GM19438 (cell line): Measurements from ENCODE around the gene MSH2.

ENCODE experiments used
- ATAC-seq: cut with Tn5 transposase; IDR thresholded peaks from one replicate; pipeline ENCODE4 v1.9.1; 2021; ENCODE audit warnings: low read depth; ENCODE audit not compliant: unreplicated experiment

MSH2 gene

DNA sequence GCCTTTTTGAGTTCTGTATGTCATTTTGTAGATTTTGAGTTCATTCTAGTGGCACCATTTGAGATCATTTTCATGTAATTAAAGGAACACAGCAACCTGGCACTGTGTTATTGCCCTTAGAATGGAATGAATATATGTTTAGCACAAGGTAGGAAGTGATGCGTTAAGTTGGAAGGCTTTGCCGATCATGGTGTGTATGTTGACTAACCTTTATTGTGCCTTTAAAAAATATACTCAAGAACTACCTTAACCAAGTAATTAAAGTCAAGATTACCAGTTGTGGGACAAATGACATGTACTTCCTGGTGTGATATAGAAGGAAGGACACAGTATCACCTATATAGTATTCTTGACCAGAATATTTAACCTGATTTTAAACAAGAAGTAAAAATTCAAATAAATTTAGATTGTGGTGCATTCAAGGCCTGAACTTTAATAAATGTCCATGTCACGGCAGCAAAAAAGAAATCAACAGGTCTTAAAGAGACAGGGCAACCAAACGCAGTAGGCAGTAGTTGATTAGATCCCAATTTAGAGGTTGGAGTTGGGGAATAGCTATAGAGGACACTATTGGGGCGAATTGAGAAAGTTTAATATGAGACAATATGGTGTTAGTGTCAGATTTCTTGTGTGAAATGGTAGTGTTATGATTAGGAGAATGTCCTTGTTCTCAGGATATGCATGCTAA lies 68.6 kb downstream of the MSH2 start:
- ATAC-seq: no peak

DNA sequence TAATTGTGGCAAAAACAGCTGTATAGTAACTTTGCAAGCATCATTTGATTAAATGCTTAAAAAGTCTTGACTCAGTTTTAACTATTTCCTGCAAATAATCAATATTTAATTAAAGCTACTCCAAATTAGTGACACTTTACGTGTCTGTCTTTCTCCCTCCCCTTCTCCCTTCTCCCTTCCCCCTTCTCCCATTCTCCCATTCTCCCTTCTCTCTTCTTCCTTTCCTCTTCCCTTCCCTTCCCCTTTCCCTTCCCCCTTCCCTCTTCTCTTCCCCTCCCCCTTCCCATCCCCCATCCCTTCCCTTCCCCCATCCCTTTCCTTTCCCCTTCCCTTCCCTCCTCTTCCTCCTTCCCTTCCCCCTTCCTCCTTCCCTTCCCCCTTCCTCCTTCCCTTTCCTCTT lies 76.9 kb downstream of the MSH2 start:
- no peak for ATAC-seq

DNA sequence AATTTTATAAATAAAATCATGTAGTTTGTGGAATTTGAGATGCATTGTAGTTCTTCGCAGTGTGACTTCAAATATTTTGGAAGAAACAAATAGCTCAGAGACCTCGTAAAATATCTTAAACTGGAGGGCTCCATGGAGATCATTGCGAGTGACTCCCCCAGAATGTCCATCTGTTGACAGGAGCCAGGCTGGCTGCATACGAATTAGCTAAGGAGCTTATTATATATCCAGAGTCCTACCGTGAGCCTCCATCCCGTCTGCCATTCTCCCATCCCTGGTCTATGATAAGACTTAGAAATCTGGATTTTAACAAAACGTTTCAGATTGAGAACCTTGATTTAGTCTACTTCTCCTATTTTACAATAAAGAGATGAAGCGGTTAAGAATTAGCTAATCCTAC lies 80.2 kb downstream of the MSH2 start:
- no peak for ATAC-seq

DNA sequence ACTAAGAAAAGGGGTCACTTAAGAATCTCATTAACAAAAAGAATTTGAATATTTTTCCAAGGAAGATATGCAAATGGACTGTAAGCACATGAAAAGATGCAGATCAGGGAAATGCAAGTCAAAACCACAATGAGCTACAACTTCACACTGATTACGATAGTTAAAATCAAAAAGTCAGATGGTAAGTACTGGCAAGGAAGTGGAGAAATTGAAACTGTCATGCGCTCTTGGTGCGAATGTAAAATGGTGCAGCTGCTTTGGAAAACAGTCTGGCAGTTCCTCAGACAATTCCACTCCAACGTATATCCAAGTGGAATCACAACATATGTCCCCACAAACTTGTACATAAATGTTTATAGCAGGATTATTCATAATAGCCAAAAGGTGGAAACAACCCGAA lies 81.4 kb downstream of the MSH2 start:
- ATAC-seq: no peak

DNA sequence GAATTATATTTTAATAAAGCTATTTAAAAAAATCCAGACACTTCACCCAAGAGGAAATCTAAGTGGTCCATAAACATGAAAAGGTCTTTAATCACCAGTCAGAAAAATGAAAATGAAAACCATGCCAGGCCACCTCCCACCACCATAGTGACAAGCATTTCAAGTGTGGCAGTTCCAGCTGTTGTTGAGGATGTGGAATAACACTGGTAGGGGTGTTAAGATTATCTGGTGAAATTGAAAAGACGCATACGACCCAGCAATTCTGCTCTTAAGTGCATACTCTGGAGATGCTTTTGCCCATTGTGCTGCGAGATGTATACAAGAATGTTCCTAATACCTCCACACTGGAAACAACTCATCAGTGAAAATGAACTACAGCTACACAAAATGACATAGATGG lies 82.2 kb downstream of the MSH2 start:
- no peak for ATAC-seq

DNA sequence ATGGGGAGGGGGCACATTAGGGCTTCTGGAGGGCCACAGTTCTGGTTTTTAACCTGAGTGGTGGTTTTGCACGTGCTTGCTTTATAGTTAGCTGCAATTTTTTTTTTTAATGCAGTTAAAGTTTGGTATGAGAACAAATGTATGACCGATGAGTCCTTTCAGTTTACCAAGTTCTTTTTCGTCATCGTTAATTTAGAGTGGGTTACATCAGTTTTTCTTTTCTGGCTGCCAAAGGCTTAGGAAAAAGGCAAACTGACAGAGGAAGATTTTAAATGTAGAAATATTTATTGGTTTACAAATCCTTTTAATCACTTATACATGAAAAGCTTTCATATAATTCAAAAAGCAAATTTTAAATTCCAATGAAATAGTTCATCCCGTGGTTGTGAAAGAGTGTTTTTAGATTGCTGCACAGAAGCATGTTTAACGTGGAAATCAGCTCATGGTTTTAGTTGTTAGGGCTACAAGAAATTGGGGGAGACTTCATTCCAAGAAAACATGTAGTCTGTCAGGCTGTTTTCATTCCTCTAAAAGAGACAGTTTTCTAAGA lies 82.9 kb downstream of the MSH2 start:
- no peak for ATAC-seq

DNA sequence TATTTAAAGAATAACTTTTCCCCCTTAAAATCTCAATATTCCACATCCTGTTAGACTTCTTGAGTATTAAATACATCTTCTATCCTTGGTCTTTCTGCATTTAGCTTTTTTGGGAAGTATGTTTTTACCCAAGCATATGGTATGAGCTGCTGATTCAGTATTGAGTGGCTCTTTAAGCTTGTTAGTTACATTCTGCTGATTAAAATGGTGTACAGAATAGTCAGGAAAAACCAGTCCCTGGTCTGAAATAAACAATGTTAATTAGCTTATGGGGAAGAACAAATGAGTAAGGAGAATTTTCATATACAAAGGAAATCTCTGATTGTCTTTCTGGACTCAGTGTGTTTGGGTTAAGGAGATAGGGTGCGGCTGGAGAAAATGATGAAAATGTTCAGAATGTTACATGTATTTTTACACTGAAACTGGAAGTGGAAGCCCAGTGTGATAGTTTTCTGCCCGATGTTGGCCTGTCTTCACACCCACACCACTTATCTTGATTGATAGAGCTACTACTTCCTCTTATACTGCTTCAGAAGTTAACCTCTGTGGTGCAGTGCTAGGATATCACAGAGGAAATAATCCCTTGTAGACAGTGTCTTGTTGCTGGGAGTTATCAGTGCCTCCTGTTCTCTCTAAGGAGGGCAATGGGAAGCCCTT lies 84.0 kb downstream of the MSH2 start:
- ATAC-seq: no peak

DNA sequence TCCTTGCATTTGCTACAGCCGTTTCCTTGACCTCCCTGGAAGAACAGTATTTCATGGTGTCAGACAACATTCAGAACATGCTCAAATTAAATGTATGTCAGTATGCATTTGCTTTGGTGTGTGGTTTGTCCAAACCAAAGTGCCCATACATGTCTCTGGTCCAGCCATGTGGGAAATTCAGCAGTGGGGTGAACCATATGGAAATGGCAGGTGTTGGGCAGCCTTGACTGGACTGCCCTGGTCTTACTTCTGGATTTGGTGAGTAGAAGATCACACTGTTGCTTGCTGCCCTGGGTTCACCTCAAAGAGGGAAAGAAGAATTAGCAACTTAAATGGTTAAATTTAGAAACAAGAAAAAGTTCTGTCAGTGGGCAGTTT lies 84.5 kb downstream of the MSH2 start:
- no peak for ATAC-seq

DNA sequence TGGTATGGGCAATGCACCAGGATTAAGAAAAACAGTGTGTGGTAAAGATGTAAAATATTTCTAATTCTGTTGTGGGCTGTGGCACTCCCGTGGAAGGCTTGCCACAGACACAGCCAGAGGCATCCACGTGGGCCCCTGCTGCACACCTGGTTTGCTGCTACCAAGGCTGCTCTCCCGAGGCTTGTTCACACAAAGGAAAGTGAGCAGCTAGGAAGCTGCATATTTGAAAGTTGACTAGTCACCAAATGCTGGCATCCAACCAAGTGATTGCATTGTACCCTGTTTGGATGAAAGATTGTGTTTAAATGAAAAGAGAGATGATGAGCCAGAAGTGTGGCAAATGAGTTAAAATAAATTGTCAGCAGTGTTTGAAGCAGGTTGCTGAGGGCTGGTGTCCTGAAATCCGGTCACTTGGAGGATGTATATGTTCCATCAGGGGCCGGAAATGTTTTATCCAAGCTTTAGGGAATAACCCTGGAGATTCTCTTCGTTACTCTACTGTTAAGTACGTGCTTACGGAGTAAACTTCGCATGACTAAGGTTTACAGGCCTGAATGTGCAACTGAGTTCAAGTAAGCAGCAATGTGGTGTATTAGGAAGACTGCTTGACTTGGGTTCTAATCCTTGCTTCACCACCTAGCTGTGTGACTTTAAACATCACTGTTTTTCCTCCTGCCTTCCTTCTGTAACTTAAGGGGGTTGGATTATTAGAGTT lies 86.1 kb downstream of the MSH2 start:
- no peak for ATAC-seq

DNA sequence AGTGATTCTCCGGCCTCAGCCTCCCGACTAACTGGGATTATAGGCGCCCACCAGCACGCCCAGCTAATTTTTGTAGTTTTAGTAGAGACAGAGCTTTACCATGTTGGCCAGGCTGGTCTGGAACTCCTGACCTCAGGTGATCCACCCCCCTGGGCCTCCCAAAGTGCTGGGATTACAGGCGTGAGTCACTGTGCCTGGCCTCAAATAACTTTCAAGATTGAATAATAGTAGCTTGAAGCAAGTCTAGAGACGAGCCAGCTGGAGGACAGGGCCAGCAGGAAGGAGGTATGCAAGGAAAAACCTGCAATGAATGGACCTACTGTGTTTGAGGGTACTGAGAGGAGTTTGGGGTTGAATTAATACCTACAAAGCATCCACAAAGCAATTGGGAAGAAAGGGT lies 87.5 kb downstream of the MSH2 start:
- ATAC-seq: no peak

DNA sequence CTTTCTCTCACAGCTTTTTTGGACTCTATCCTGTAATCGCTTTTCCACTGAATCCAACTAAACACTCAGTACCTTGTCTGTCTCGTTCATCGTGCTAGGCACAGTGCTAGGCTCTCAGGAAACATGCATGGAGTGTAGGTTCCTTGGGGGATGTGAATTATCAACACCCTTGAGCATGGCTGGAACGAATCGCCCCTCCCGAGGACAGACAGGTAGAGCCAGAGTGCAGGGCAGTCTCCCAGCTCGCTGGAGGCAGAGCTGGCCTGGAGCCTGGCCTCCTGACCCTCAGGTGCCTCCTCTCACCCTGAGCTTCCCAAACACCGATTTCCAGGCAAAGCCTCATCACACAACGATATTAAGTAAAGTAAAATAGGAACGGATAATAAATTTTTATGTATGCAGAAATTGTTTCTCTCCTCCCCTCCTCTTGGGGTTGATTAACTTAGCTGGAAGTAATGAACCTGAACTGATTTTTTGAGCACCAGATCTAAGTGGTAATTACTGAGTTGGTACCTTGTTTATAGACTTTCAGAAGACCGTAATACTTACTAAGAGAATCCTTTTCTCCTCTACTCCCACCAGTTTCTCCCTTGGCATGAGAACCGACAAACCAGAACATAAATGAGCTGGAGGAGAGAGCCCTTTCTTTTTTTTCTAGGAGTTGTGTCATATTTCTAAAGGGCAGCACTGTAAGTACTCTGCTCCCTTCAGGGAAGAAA lies 90.5 kb downstream of the MSH2 start:
- no peak for ATAC-seq

DNA sequence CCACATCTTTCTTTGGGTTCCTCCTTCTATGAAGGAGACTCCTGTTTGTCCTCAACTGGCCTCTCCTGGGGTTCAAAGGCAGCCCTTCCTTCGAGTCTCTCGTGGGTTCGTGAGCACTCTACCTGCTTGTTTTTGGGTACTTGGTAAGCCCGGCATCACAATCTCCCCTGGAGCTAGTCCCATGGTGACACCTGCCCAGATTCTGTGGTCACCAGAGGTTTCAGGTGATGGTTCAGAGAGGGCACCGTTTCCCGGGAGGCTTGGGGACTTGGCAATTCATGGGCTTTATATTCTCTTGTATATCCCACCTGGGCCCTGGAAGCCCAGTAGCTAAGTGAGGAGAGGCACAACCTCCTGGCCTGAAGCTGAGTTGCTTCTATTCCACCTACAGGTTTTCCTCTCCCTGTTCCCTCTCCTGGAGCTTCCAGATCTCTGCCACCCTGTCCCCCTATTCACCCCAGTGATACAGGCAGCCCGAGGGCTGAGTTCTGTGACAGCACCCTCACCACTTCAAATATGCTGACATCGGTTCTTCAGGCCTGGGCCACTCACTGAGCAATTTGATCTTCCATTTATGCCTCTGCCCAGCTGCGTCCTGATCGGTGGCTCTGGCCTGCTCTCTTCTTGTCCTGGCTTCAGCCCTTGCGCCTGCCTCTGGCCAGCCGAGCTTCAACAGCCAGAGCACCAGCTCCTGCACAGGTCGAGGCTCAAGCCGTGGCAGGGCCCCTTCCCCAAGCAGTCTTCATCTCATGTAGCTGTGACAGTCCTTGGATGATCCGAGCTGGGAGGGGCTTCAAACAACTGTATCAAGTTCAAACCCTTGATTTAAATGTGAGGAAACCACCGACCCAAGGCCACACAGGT lies 91.5 kb downstream of the MSH2 start:
- no peak for ATAC-seq

DNA sequence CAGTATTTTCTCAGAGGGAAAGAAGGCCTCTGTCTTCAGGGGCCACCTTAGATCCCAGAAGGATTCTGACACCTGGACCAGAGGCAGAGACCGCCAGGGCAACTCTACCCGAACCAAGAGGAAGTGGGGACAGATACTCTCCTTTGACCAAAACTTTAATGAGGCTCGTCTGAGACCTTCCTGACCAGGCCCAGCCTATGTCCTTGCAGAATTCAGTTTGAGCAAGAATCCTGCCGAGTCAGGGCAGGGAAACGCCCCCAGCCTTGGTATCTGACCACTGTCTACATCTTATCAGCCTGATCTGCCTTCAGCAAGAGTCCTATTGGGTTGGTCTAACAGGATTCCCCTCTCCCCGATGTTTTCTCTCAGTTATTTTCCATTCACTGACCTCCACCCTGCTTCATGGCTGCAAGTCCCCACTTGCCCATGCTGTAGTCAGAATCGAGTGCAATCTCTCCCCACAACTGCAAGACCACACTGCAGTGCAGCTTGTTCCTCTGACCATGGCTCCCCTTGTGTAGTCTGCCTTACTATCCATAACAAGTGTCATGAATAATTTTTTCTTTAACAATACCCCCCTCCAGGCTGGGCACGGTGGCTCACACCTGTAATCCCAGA lies 95.0 kb downstream of the MSH2 start:
- no peak for ATAC-seq

DNA sequence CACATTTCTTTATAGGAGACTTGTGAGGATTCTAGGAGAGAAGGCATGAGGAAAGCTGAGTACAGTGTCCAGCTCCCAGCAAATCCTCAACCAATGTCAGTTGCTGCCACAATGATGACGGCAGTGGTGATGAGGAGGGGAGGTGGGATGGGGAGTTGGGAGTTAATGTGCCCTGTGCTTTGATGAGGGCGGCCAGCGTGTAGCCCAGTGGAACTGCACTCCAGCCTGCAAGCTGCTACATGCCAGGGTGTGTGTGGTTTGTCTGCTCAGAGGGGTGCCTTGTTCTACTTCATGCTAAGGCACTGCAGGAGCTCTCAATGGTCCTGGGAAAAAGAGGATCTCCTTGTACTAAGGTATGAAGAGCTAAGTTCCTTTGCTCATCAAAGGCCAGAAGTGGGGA lies 96.1 kb downstream of the MSH2 start:
- no peak for ATAC-seq

DNA sequence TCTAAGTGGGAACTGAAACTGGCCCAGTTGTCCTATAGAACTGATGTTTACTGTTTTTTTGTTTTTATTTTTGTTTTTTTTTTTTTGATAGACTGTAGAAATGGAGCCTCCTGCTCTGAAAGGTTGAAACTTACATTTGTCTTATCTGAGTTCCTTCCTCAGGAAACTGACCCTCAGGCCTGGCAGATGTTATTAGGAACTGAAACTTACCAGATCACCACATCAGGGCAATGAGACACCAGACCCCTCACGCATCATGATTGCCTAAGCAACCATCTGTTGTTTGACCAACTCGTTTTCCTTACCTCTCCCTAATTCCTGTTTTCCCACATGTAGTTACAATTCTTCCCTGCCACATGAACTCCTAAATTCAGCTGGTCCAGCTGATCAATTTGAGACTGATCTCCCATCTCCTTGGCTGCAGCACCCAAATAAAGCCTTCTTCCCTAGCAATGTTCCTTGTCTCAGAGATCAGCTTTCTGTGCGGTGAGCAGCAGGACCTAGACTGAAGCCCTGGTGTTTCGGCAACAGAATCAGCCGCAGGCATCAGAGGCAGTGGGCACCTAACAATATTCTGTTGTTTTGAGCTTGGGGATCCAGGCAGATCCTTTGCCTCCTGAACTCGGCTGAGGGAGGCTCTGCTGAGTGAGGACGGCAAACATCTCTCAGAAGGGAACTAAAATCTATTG lies 96.8 kb downstream of the MSH2 start:
- no peak for ATAC-seq

DNA sequence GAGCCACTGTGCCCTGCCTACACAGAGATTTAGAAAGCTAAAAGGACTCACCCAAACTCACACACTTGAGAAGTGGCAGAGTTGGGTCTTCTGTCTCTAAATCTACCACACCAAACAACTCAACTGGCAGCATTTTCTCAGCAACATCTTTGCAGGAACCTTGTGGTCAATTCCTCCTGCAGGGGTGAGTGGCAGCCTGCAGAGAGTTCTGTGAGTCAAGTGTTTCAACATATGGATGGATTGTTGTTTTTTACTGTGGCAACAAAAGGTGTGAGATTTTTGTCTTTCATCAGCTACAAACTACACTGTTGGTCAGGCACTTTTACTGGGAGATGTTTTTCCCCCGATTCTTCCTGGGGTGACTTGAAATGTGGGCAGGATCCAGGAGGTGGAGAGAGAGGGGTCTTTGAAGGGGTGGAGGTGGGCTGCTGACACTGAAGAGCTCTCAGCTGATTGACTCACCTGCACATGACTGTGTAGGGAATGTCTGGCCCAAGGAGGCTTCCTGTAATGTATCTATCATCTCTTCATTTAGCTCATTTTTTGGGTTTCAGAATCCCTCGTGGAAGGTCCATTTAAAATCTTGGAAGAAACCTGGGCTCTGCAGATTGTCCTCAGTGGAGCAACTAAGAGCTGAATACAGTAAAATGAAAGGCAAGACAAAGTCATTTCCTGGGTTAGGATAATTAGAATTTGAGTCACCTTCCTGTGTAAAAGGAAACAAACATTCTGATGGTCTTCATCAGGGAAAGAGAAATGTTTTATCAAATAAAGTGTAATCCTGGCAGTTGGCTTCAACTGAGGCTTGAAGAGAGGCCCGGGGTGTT lies 98.6 kb downstream of the MSH2 start:
- no peak for ATAC-seq

DNA sequence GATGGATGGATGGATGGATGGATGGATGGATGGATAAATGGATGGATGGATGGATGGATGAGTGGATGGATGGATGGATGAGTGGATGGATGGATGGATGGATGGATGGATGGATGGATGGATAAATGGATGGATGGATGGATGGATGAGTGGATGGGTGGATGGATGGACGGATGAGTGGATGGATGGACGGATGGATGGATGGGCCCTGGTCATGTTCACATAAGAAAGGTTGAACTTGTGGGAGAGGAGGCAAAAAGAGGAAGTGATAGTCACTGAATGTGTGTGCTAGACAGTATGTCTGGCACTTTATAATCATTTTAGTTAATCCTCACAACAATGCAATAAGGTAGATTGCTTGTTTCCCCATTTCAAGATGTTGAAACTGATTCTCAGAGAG lies 99.5 kb downstream of the MSH2 start:
- ATAC-seq: peak; percentile 59

DNA sequence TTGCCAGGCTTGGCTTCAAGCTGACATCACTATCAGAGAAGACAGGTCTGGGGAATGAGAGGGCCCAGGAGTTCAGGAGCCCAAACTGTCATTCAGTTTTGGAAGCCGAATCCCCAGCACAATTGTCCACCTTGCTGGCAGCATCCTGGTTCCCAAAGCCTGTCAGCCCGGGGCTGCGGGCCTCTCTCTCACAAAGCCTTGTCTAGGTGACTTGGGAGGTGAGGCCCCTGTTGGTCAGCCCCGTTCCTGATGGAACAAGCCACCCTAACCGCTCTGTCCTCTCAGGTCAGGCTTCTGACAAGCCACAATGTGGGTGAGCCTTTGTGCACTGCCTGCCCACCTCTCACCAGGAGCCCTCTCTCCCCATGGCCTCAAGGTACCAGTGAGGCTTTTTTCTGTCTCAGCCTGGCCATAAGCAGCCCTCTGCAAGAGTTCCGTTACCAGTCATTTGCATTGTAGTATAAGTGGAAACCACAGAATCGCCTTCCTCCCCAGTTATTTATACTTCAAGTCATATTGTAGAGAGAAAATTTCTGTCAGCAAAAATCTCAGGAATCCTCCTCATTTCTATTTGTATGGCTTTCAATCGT lies 100.6 kb downstream of the MSH2 start:
- ATAC-seq: peak; percentile 66
